Liver (tissue), 9 donors: ENCODE results near the gene RANBP17. TPM values are rescaled to one million over a fixed set of nuclear protein-coding genes. Genes with fewer than 3 reads are reported as not detected.

Experiments
- DNase-seq: peaks from one replicate; pipeline ENCODE4 v3.0.0-alpha.2; 2017; ENCODE audit warnings: low spot score
- H3K27ac ChIP-seq, 2 donors: one replicate each; pipeline ENCODE4 v1.7.0; 2013; ENCODE audit warnings: inconsistent platforms in 2 of 2, low read length in 2 of 2, control low read depth in 1 of 2, low read depth in 1 of 2, mild to moderate bottlenecking in 1 of 2
- H3K27me3 ChIP-seq, 4 donors: one replicate each; pipeline versions ENCODE4 v1.6.1 to v1.7.0; 2013; ENCODE audit warnings: low read length in 3 of 4, inconsistent platforms in 1 of 4, mild to moderate bottlenecking in 1 of 4, moderate library complexity in 1 of 4; ENCODE audit not compliant: control insufficient read depth in 4 of 4, insufficient read depth in 4 of 4
- H3K36me3 ChIP-seq, 4 donors: one replicate each; pipeline versions ENCODE4 v1.6.1 to v1.7.0; 2013; ENCODE audit warnings: low read length in 3 of 4, mild to moderate bottlenecking in 3 of 4, low read depth in 1 of 4, moderate library complexity in 1 of 4; ENCODE audit not compliant: control insufficient read depth in 4 of 4, insufficient read depth in 3 of 4
- H3K4me1 ChIP-seq, 4 donors: one replicate each; pipeline versions ENCODE4 v1.6.1 to v1.7.0; 2013; ENCODE audit warnings: low read length in 3 of 4, mild to moderate bottlenecking in 3 of 4, moderate library complexity in 1 of 4; ENCODE audit not compliant: control insufficient read depth in 4 of 4, insufficient read depth in 4 of 4
- H3K4me3 ChIP-seq, 3 donors: one replicate each; pipeline versions ENCODE4 v1.6.1 to v1.7.0; 2013; ENCODE audit warnings: low read length in 3 of 3, control low read depth in 1 of 3, low read depth in 1 of 3, mild to moderate bottlenecking in 1 of 3
- H3K9ac ChIP-seq, 2 donors: one replicate each; pipeline ENCODE4 v1.7.0; 2013; ENCODE audit warnings: low read length in 2 of 2, mild to moderate bottlenecking in 2 of 2, moderate library complexity in 2 of 2, control low read depth in 1 of 2, low read depth in 1 of 2
- H3K9me3 ChIP-seq, 4 donors: one replicate each; pipeline versions ENCODE4 v1.6.1 to v1.7.0; 2013; ENCODE audit warnings: low read length in 3 of 4; ENCODE audit not compliant: control insufficient read depth in 4 of 4
- EGR1 ChIP-seq, 2 donors: IDR thresholded peaks; 2 replicates each; pipeline ENCODE4 v1.6.1; 2016 to 2018; ENCODE audit warnings: antibody characterized with exemption in 2 of 2, low read depth in 2 of 2
- FOXA1 ChIP-seq: IDR thresholded peaks from 2 replicates; pipeline ENCODE4 v1.6.1; 2016; ENCODE audit warnings: antibody characterized with exemption
- FOXA2 ChIP-seq: IDR thresholded peaks from 2 replicates; pipeline ENCODE4 v1.6.1; 2016; ENCODE audit warnings: antibody characterized with exemption
- GABPA ChIP-seq, 2 donors: IDR thresholded peaks in 1 of 2; conservative IDR thresholded peaks in 1 of 2; 2 replicates each; pipeline ENCODE4 v1.6.1; 2016; ENCODE audit warnings: antibody characterized with exemption in 2 of 2, mild to moderate bottlenecking in 1 of 2, moderate library complexity in 1 of 2
- HNF4A ChIP-seq, 2 donors: conservative IDR thresholded peaks; 2 replicates each; pipeline ENCODE4 v1.6.1; 2016; ENCODE audit warnings: antibody characterized with exemption in 2 of 2, mild to moderate bottlenecking in 2 of 2
- HNF4G ChIP-seq: IDR thresholded peaks from 2 replicates; pipeline ENCODE4 v1.6.1; 2016; ENCODE audit warnings: antibody characterized with exemption
- JUND ChIP-seq, 2 donors: IDR thresholded peaks; 2 replicates each; pipeline ENCODE4 v1.6.1; 2016; ENCODE audit warnings: antibody characterized with exemption in 2 of 2
- NR2F2 ChIP-seq: IDR thresholded peaks from 2 replicates; pipeline ENCODE4 v1.6.1; 2016; ENCODE audit warnings: antibody characterized with exemption
- RAD21 ChIP-seq, 2 donors: IDR thresholded peaks; 2 replicates each; pipeline ENCODE4 v1.6.1; 2016; ENCODE audit warnings: antibody characterized with exemption in 2 of 2, mild to moderate bottlenecking in 2 of 2
- RXRA ChIP-seq, 2 donors: IDR thresholded peaks; 2 replicates each; pipeline ENCODE4 v1.6.1; 2017 to 2018; ENCODE audit warnings: antibody characterized with exemption in 2 of 2, mild to moderate bottlenecking in 1 of 2
- SP1 ChIP-seq: IDR thresholded peaks from 2 replicates; pipeline ENCODE4 v1.6.1; 2018; ENCODE audit warnings: antibody characterized with exemption, mild to moderate bottlenecking
- TAF1 ChIP-seq: conservative IDR thresholded peaks from 2 replicates; pipeline ENCODE4 v1.6.1; 2016; ENCODE audit warnings: antibody characterized with exemption, mild to moderate bottlenecking
- YY1 ChIP-seq: IDR thresholded peaks from 2 replicates; pipeline ENCODE4 v1.6.1; 2016; ENCODE audit warnings: antibody characterized with exemption, mild to moderate bottlenecking
- WGBS: extraction: QIAGEN DNeasy Blood & Tissue Kit; methylation state at CpG from one replicate; pipeline ENCODE4 v1.1.7; 2013; 5-methylcytosine and 5-hydroxymethylcytosine counted together
- polyA plus RNA-seq, 2 donors: library from polyadenylated mRNA; stranded (reverse) in 1 of 2; unstranded in 1 of 2; fragments of 200-250 nt in 1 of 2; fragments of >200 nt in 1 of 2; fragmentation: Nextera tagmentation in 1 of 2; extraction: Ambion mirVana in 1 of 2; gene quantifications; one replicate each; pipeline versions ENCODE4 v1.2.1 to v1.2.3, GENCODE V29; 2013 to 2015
- total RNA-seq, 2 donors: library from RNA; depleted of rRNA; stranded (reverse); fragments of >200 nt; gene quantifications; one replicate each; pipeline ENCODE4 v1.2.3, GENCODE V29; 2014
- TF ChIP-seq, protein P1 (sequence below): IDR thresholded peaks from 2 replicates; pipeline ENCODE4 v1.6.1; 2016; ENCODE audit warnings: antibody characterized with exemption
- TF ChIP-seq, protein P2 (sequence below): fragments of 150-350 bp; IDR thresholded peaks from 2 replicates; pipeline ENCODE4 v1.5.1; 2017; ENCODE audit warnings: improper control_type of control experiment, low read depth, low read length; ENCODE audit not compliant: missing input control
- TF ChIP-seq, protein P3 (sequence below): IDR thresholded peaks from 2 replicates; pipeline ENCODE4 v1.6.1; 2016; ENCODE audit warnings: antibody characterized with exemption
- TF ChIP-seq, protein P4 (sequence below): IDR thresholded peaks from 2 replicates; pipeline ENCODE4 v1.6.1; 2016; ENCODE audit warnings: antibody characterized with exemption, mild to moderate bottlenecking
- TF ChIP-seq, protein P5 (sequence below): IDR thresholded peaks from 2 replicates; pipeline ENCODE4 v1.6.1; 2016; ENCODE audit warnings: antibody characterized with exemption
- donor health status: healthy.
- donor health status: healthy.
- donor health status: healthy.
- donor health status: healthy.
- donor health status: healthy.

Gene RANBP17
- total and polyA plus RNA-seq, 4 donors: 0.83 to 10.8 (median 7.9) TPM

DNA sequence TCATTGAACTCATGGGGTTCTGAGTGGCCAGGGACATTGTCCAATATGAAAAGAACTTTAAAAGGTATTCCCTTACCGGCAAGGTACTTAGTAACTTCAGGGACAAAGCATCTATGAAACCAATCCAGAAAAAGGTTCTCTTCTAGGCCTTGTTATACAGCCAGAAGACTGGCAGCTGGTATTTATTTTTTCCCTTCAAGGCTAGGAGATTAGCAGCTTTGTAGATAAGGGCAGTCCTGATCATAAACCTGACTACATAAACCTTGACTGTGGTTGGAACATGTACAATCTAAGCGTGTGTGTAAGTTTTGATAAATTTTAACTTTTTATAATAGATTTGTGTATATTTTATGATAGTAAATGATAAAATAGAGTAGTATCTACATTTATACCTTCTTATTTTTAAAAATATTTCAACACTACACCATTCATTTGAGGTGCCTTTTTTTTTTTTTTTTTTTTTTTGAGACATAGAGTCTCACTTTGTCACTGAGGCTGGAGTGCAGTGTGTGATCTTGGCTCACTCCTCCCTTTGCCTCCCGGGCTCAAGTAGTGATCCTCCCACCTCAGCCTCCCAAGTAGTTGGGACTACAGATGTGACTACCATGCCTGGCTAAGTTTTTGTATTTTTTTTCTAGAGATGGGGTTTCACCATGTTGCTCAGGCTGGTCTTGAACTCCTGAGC, 24.5 kb downstream of the RANBP17 start:
- no peak for TF ChIP-seq RAD21 (IDR thresholded peaks at IDR 0.05)
- no peak for TF ChIP-seq FOXA2
- TF ChIP-seq HNF4G: no peak
- no peak for TF ChIP-seq SP1
- TF ChIP-seq TAF1: no peak
- TF ChIP-seq, protein P1, sequence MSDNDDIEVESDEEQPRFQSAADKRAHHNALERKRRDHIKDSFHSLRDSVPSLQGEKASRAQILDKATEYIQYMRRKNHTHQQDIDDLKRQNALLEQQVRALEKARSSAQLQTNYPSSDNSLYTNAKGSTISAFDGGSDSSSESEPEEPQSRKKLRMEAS: no peak
- TF ChIP-seq GABPA (IDR thresholded peaks at IDR 0.05 in 1 of 2, conservative IDR thresholded peaks at IDR 0.05 in 1 of 2): no peak
- TF ChIP-seq YY1: no peak
- TF ChIP-seq NR2F2: no peak
- TF ChIP-seq JUND (IDR thresholded peaks at IDR 0.05): no peak
- TF ChIP-seq, protein P2, sequence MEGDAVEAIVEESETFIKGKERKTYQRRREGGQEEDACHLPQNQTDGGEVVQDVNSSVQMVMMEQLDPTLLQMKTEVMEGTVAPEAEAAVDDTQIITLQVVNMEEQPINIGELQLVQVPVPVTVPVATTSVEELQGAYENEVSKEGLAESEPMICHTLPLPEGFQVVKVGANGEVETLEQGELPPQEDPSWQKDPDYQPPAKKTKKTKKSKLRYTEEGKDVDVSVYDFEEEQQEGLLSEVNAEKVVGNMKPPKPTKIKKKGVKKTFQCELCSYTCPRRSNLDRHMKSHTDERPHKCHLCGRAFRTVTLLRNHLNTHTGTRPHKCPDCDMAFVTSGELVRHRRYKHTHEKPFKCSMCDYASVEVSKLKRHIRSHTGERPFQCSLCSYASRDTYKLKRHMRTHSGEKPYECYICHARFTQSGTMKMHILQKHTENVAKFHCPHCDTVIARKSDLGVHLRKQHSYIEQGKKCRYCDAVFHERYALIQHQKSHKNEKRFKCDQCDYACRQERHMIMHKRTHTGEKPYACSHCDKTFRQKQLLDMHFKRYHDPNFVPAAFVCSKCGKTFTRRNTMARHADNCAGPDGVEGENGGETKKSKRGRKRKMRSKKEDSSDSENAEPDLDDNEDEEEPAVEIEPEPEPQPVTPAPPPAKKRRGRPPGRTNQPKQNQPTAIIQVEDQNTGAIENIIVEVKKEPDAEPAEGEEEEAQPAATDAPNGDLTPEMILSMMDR: no peak
- TF ChIP-seq EGR1 (IDR thresholded peaks at IDR 0.05; ENCODE audit: low read depth in 2 of 2): no peak
- TF ChIP-seq, protein P3, sequence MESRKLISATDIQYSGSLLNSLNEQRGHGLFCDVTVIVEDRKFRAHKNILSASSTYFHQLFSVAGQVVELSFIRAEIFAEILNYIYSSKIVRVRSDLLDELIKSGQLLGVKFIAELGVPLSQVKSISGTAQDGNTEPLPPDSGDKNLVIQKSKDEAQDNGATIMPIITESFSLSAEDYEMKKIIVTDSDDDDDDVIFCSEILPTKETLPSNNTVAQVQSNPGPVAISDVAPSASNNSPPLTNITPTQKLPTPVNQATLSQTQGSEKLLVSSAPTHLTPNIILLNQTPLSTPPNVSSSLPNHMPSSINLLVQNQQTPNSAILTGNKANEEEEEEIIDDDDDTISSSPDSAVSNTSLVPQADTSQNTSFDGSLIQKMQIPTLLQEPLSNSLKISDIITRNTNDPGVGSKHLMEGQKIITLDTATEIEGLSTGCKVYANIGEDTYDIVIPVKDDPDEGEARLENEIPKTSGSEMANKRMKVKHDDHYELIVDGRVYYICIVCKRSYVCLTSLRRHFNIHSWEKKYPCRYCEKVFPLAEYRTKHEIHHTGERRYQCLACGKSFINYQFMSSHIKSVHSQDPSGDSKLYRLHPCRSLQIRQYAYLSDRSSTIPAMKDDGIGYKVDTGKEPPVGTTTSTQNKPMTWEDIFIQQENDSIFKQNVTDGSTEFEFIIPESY: no peak
- no peak for TF ChIP-seq FOXA1
- no peak for TF ChIP-seq HNF4A (conservative IDR thresholded peaks at IDR 0.05)
- TF ChIP-seq, protein P4, sequence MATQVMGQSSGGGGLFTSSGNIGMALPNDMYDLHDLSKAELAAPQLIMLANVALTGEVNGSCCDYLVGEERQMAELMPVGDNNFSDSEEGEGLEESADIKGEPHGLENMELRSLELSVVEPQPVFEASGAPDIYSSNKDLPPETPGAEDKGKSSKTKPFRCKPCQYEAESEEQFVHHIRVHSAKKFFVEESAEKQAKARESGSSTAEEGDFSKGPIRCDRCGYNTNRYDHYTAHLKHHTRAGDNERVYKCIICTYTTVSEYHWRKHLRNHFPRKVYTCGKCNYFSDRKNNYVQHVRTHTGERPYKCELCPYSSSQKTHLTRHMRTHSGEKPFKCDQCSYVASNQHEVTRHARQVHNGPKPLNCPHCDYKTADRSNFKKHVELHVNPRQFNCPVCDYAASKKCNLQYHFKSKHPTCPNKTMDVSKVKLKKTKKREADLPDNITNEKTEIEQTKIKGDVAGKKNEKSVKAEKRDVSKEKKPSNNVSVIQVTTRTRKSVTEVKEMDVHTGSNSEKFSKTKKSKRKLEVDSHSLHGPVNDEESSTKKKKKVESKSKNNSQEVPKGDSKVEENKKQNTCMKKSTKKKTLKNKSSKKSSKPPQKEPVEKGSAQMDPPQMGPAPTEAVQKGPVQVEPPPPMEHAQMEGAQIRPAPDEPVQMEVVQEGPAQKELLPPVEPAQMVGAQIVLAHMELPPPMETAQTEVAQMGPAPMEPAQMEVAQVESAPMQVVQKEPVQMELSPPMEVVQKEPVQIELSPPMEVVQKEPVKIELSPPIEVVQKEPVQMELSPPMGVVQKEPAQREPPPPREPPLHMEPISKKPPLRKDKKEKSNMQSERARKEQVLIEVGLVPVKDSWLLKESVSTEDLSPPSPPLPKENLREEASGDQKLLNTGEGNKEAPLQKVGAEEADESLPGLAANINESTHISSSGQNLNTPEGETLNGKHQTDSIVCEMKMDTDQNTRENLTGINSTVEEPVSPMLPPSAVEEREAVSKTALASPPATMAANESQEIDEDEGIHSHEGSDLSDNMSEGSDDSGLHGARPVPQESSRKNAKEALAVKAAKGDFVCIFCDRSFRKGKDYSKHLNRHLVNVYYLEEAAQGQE: no peak
- TF ChIP-seq, protein P5, sequence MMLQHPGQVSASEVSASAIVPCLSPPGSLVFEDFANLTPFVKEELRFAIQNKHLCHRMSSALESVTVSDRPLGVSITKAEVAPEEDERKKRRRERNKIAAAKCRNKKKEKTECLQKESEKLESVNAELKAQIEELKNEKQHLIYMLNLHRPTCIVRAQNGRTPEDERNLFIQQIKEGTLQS: no peak
- TF ChIP-seq RXRA (IDR thresholded peaks at IDR 0.05): no peak
- H3K9me3 ChIP-seq: no peaks in the 10 kb centered on the region
- no peak overlapping the region for H3K9ac ChIP-seq
- no peak overlapping the region for H3K27ac ChIP-seq
- H3K36me3 ChIP-seq: no peaks in the 10 kb centered on the region
- WGBS: 88% methylated on average over 3 of the region's 3 CpGs
- no peaks in the 10 kb centered on the region for H3K27me3 ChIP-seq
- no peak overlapping the region for H3K4me3 ChIP-seq
- DNase-seq: no peak
- H3K4me1 ChIP-seq: no peaks in the 10 kb centered on the region
